Measurements from ENCODE around the gene IRX1. TPM values are rescaled to one million over a fixed set of nuclear protein-coding genes. Genes with fewer than 3 reads are reported as not detected.

IRX1 gene
- total RNA-seq, 4 donors from 2014 or later: not detected

GRCh38 chr5:3601061-3601710 lies 5.6 kb downstream of the IRX1 start:
- Histone ChIP-seq H3K36me3 (no peaks in the 10 kb centered on the region), H3K4me1 (no peaks in the 10 kb centered on the region), H3K4me3 (no peak overlapping the region), H3K9me3 (no peaks in the 10 kb centered on the region), H3K27me3 (peaks cover 0 to 59% of the 10 kb centered on the region in 2 donors), H3K27ac (no peak overlapping the region)
- no peak for TF ChIP-seq CTCF (IDR thresholded peaks at IDR 0.05)
- no peak for TF ChIP-seq POLR2A (IDR thresholded peaks at IDR 0.05)
- no peak for DNase-seq
- intact Hi-C loops (cut with DNase I; ENCODE audit: low total_unique reads): no loop called here

GRCh38 chr5:3601911-3602782 lies 6.5 kb downstream of the IRX1 start:
- TF ChIP-seq CTCF (IDR thresholded peaks at IDR 0.05): no peak
- TF ChIP-seq POLR2A (IDR thresholded peaks at IDR 0.05): no peak
- intact Hi-C loops (cut with DNase I; ENCODE audit: low total_unique reads): no loop called here
- no peak for DNase-seq
- Histone ChIP-seq H3K36me3 (no peaks in the 10 kb centered on the region), H3K4me3 (no peak overlapping the region), H3K9me3 (no peaks in the 10 kb centered on the region), H3K27me3 (peaks cover 0 to 56% of the 10 kb centered on the region in 2 donors), H3K27ac (no peak overlapping the region), H3K4me1 (no peaks in the 10 kb centered on the region)

GRCh38 chr5:3602785-3603502 lies 7.3 kb downstream of the IRX1 start:
- H3K9me3 ChIP-seq: no peaks in the 10 kb centered on the region
- H3K4me3 ChIP-seq: no peak overlapping the region
- intact Hi-C loops (cut with DNase I; ENCODE audit: low total_unique reads): no loop called here
- no peak for DNase-seq
- no peaks in the 10 kb centered on the region for H3K4me1 ChIP-seq
- no peaks in the 10 kb centered on the region for H3K36me3 ChIP-seq
- no peak overlapping the region for H3K27ac ChIP-seq
- TF ChIP-seq POLR2A (IDR thresholded peaks at IDR 0.05) (no peak), CTCF (IDR thresholded peaks at IDR 0.05) (peak in 1 of 4 experiments; percentile 12)
- H3K27me3 ChIP-seq: peaks cover 0 to 50% of the 10 kb centered on the region in 2 donors

- H3K27ac ChIP-seq: no peak overlapping the region
- H3K9me3 ChIP-seq: no peaks in the 10 kb centered on the region
- no peak for TF ChIP-seq CTCF (IDR thresholded peaks at IDR 0.05)
- TF ChIP-seq POLR2A (IDR thresholded peaks at IDR 0.05): no peak
- H3K4me3 ChIP-seq: no peak overlapping the region
- H3K27me3 ChIP-seq: peaks cover 0 to 37% of the 10 kb centered on the region in 2 donors
- H3K4me1 ChIP-seq: no peaks in the 10 kb centered on the region
- no peaks in the 10 kb centered on the region for H3K36me3 ChIP-seq
- no peak for DNase-seq
- intact Hi-C loops (cut with DNase I; ENCODE audit: low total_unique reads): no loop called here
Measured at GRCh38 chr5:3604501-3604900, 8.9 kb downstream of the IRX1 start.
